Measurements from ENCODE around the gene ADK.

Gene ADK

GRCh38 chr10:74743401-74743800 lies 592.4 kb downstream of the ADK start:
- TF ChIP-seq, protein P1, sequence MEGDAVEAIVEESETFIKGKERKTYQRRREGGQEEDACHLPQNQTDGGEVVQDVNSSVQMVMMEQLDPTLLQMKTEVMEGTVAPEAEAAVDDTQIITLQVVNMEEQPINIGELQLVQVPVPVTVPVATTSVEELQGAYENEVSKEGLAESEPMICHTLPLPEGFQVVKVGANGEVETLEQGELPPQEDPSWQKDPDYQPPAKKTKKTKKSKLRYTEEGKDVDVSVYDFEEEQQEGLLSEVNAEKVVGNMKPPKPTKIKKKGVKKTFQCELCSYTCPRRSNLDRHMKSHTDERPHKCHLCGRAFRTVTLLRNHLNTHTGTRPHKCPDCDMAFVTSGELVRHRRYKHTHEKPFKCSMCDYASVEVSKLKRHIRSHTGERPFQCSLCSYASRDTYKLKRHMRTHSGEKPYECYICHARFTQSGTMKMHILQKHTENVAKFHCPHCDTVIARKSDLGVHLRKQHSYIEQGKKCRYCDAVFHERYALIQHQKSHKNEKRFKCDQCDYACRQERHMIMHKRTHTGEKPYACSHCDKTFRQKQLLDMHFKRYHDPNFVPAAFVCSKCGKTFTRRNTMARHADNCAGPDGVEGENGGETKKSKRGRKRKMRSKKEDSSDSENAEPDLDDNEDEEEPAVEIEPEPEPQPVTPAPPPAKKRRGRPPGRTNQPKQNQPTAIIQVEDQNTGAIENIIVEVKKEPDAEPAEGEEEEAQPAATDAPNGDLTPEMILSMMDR (IDR thresholded peaks at IDR 0.05; ENCODE audit: low read depth, low read length, missing control alignments) = no peak
- no peak overlapping the region for H3K4me3 ChIP-seq (ENCODE audit: low read depth, low read length)
- DNase-seq (ENCODE audit: low read depth) = no peak
- in situ Hi-C loops (cut with HindIII; ENCODE audit: low sequenced_read_pairs) = no loop called here

DNA sequence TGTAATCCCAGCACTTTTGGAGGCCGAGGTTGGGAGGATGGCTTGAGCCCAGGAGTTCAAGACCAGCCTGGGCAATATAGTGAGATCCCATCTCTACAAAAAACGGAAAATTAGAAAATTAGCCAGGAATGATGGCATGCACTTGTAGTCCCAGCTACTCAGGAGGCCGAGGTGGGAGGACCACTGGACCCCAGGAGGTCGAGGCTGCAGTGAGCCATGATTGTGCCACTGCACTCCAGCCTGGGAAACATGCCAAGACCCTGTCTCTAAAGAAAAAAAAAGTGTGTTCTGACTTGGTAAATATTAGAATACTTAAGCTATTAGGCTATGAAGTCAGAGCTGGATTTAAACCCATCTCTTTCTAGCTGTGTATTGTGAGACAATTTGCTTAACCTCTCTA lies 594.4 kb downstream of the ADK start:
- in situ Hi-C loops (cut with HindIII; ENCODE audit: low sequenced_read_pairs) = no loop called here
- TF ChIP-seq, protein P1 (IDR thresholded peaks at IDR 0.05; ENCODE audit: low read depth, low read length, missing control alignments) = no peak
- no peak for DNase-seq (ENCODE audit: low read depth)

DNA sequence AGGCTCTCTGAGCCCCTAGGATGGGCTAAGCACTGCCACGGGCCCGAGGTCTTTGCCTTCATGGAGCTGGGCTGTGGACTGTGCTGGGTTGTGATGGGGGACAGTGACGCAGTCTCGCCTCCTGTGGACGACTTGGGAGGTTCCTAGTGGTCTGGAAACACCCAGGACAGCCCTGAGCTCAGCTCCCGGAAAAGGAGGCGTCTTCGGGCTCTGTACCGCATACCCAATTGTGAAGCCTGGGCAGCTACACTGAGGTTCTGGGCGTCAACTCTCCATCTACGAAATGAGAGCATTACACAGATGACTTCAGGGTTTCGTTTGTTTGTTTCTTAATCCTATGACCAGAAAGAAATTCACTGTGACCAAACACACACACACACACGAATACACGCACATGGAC lies 595.8 kb downstream of the ADK start:
- H3K4me3 ChIP-seq (ENCODE audit: low read depth, low read length) = no peak overlapping the region
- in situ Hi-C loops (cut with HindIII; ENCODE audit: low sequenced_read_pairs) = no loop called here
- TF ChIP-seq, protein P1 (IDR thresholded peaks at IDR 0.05; ENCODE audit: low read depth, low read length, missing control alignments) = no peak
- DNase-seq (ENCODE audit: low read depth) = no peak

More for the DNA sequence above, 594.4 kb downstream of the ADK start:
- H3K4me3 ChIP-seq (ENCODE audit: low read depth, low read length) = no peak overlapping the region

DNA sequence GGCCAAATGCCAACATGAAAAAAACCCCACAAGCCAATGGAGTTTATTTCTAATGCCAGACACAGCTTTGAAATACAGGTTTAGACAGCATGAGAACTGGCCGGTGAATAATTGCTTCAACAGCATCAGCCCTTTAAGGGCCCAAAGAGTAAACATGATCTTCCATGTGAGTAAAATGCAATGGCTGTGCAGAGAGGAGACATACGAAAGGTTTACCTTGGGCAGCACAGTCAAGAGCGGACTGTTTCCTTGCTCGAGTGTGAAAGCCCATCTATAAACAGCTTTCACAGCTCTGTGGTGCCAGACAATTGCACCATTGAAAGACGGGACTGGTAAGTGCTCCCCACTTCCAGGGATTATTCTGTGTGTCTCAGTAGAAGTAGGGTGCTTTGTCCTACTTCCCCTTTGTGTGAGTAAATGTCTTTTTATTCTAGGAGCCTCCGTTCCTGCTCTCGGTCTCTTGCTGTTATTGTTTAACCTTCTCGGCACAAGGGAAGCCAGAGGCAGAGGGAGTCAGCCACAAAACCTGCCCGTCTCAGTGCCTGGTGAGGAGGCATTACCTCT lies 597.5 kb downstream of the ADK start:
- no peak overlapping the region for H3K4me3 ChIP-seq (ENCODE audit: low read depth, low read length)
- TF ChIP-seq, protein P1 (IDR thresholded peaks at IDR 0.05; ENCODE audit: low read depth, low read length, missing control alignments) = no peak
- in situ Hi-C loops (cut with HindIII; ENCODE audit: low sequenced_read_pairs) = no loop called here
- no peak for DNase-seq (ENCODE audit: low read depth)

- in situ Hi-C loops (cut with HindIII; ENCODE audit: low sequenced_read_pairs) = no loop called here
- TF ChIP-seq, protein P1 (IDR thresholded peaks at IDR 0.05; ENCODE audit: low read depth, low read length, missing control alignments) = no peak
- no peak for DNase-seq (ENCODE audit: low read depth)
Measured at GRCh38 chr10:74750848-74751274, 599.8 kb downstream of the ADK start.

GRCh38 chr10:74752371-74753040 lies 601.5 kb downstream of the ADK start:
- TF ChIP-seq, protein P1 (IDR thresholded peaks at IDR 0.05; ENCODE audit: low read depth, low read length, missing control alignments) = no peak
- no peak overlapping the region for H3K4me3 ChIP-seq (ENCODE audit: low read depth, low read length)
- in situ Hi-C loops (cut with HindIII; ENCODE audit: low sequenced_read_pairs) = no loop called here
- DNase-seq (ENCODE audit: low read depth) = no peak

More at GRCh38 chr10:74750848-74751274, 599.8 kb downstream of the ADK start:
- no peak overlapping the region for H3K4me3 ChIP-seq (ENCODE audit: low read depth, low read length)
